Measurements from ENCODE around the gene LILRB3. TPM values are rescaled to one million over a fixed set of nuclear protein-coding genes. Genes with fewer than 3 reads are reported as not detected.

The LILRB3 gene
- total RNA-seq, 2 experiments from 2014 or later: 1.1 to 1.3 TPM

DNA sequence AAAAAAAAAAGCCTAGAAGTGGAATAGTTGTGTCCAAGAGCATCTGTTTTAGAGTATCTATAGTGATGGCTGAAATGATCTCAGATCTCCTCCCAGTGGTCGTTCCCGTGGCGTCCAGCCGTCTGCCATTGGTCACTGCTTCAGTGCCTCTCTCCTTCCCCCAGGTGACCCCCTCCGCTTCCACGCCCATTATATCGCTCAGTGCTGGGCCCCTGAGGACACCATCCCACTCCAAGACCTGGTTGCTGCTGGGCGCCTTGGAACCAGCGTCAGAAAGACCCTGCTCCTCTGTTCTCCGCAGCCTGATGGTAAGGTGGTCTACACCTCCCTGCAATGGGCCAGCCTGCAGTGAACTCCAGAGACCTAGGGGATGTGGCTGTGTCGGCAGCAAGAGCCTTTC lies 29.8 kb downstream of the LILRB3 start:
- Mint-ChIP-seq H3K4me3 (peak overlapping the region; percentile 88), H3K27me3 (no peaks in the 10 kb centered on the region), H3K27ac (peak overlapping the region; percentile 96), H3K4me1 (ENCODE audit: low read depth) (peaks cover 30% of the 10 kb centered on the region), H3K9me3 (no peaks in the 10 kb centered on the region), H3K36me3 (ENCODE audit: low read depth) (peaks cover 40% of the 10 kb centered on the region)
- ATAC-seq (ENCODE audit: poor library complexity): no peak
- peaks cover 29% of the 10 kb centered on the region for H3K4me1 ChIP-seq (ENCODE audit: insufficient read depth, low read length)
- intact Hi-C loops (cut with DNase I, micrococcal nuclease): loop anchor here (5.0 to 10.0 kb wide), 3 partner anchors 328 to 1462 kb away; partner anchors contain the start of genes MYADM (in 1 of the 2), U2AF2 (in 1 of the 2) and ZNF331 (in 1 of the 2)
- no peaks in the 10 kb centered on the region for H3K9me3 ChIP-seq (ENCODE audit: control insufficient read depth in 1 of 2, insufficient read depth in 1 of 2, low read length in 2 of 2)
- TF ChIP-seq CTCF (IDR thresholded peaks at IDR 0.05): no peak
- peaks cover 6% of the 10 kb centered on the region for H3K36me3 ChIP-seq (ENCODE audit: insufficient read depth, low read length)
- ChIA-PET POLR2A (interaction anchor here (5.0 to 5.8 kb wide), 2 partner anchors 8 to 55 kb away, joined by 130 to 148 read pairs; partner anchors contain the start of genes CNOT3 and RPS9), CTCF (interaction anchor here (0.7 to 0.9 kb wide), 2 partner anchors 18 to 446 kb away, joined by 3 read pairs; no protein-coding TSS in a partner anchor)
- H3K4me3 ChIP-seq (ENCODE audit: low read length): no peak overlapping the region
- no peak for DNase-seq
- no peaks in the 10 kb centered on the region for H3K27me3 ChIP-seq (ENCODE audit: control insufficient read depth in 1 of 2, insufficient read depth in 2 of 2, low read length in 2 of 2)
- no peak overlapping the region for H3K27ac ChIP-seq (ENCODE audit: low read depth in 1 of 2, low read length in 2 of 2)

DNA sequence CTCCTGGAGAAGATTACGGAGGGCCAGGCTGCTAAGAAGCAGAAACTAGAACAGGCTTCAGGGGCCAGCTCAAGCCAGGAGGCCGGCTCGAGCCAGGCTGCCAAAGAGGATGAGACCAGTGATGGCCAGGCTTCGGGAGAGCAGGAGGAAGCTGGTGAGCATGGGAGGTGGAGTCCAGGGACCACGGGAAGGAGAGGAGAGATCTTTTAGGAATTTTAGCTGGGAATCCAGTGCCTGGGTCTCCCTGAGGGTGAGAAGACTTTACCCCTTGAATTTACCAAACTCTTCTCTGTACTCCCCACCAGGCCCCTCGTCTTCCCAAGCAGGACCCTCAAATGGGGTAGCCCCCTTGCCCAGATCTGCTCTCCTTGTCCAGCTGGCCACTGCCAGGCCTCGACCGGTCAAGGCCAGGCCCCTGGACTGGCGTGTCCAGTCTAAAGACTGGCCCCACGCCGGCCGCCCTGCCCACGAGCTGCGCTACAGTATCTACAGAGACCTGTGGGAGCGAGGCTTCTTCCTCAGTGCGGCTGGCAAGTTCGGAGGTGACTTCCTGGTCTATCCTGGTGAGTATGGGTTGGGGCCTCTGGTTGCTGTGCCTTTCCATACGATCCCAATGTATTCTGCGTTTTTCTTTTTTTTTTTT lies 30.9 kb downstream of the LILRB3 start:
- H3K36me3 ChIP-seq (ENCODE audit: insufficient read depth, low read length): peaks cover 9% of the 10 kb centered on the region
- peaks cover 33% of the 10 kb centered on the region for H3K4me1 ChIP-seq (ENCODE audit: insufficient read depth, low read length)
- ATAC-seq (ENCODE audit: poor library complexity) (no peak), DNase-seq (peak in 1 of 14 experiments; percentile 50)
- no peaks in the 10 kb centered on the region for H3K27me3 ChIP-seq (ENCODE audit: control insufficient read depth in 1 of 2, insufficient read depth in 2 of 2, low read length in 2 of 2)
- Mint-ChIP-seq H3K4me1 (ENCODE audit: low read depth) (peaks cover 37% of the 10 kb centered on the region), H3K27ac (peak overlapping the region; percentile 96), H3K36me3 (ENCODE audit: low read depth) (peaks cover 40% of the 10 kb centered on the region), H3K4me3 (peak overlapping the region; percentile 88), H3K27me3 (no peaks in the 10 kb centered on the region), H3K9me3 (no peaks in the 10 kb centered on the region)
- intact Hi-C loops (cut with DNase I, micrococcal nuclease): loop anchor here (1.0 to 10.0 kb wide), 4 partner anchors 8 to 1463 kb away; partner anchors contain the start of genes MYADM (in 1 of the 2), RPS9 (in 1 of the 2), U2AF2 (in 1 of the 2) and ZNF331 (in 1 of the 2)
- no peak for TF ChIP-seq CTCF (IDR thresholded peaks at IDR 0.05)
- no peaks in the 10 kb centered on the region for H3K9me3 ChIP-seq (ENCODE audit: control insufficient read depth in 1 of 2, insufficient read depth in 1 of 2, low read length in 2 of 2)
- ChIA-PET CTCF (interaction anchor here (0.9 to 2.0 kb wide), 2 partner anchors 19 to 24 kb away, joined by 3 to 10 read pairs; no protein-coding TSS in a partner anchor), POLR2A (interaction anchor here (0.8 to 5.8 kb wide), 11 partner anchors 9 to 1462 kb away, joined by 3 to 148 read pairs (median 21); partner anchors contain the start of genes CNOT3, LENG1, LENG8 and MYADM)
- peak overlapping the region; percentile 74 for H3K4me3 ChIP-seq (ENCODE audit: low read length)
- peak overlapping the region; percentile 73 to 99 for H3K27ac ChIP-seq (ENCODE audit: low read depth in 1 of 2, low read length in 2 of 2)

GRCh38 chr19:54191011-54191810 lies 31.6 kb downstream of the LILRB3 start, which contains the start of gene TSEN34:
TSS of gene TSEN34 (plus strand) at chr19:54191308. CDS start at chr19:54191365, 57 bp downstream.
- Mint-ChIP-seq H3K27ac (peak within 1 kb of the TSS; percentile 96), H3K36me3 (ENCODE audit: low read depth) (peaks cover 40% of the 10 kb centered on the region), H3K4me3 (peak within 1 kb of the TSS; percentile 90), H3K9me3 (no peaks in the 10 kb centered on the region), H3K27me3 (no peaks in the 10 kb centered on the region), H3K4me1 (ENCODE audit: low read depth) (peaks cover 37% of the 10 kb centered on the region)
- Histone ChIP-seq H3K9me3 (ENCODE audit: control insufficient read depth in 1 of 2, insufficient read depth in 1 of 2, low read length in 2 of 2) (no peaks in the 10 kb centered on the region), H3K4me1 (ENCODE audit: insufficient read depth, low read length) (peaks cover 33% of the 10 kb centered on the region), H3K36me3 (ENCODE audit: insufficient read depth, low read length) (peaks cover 11% of the 10 kb centered on the region), H3K27me3 (ENCODE audit: control insufficient read depth in 1 of 2, insufficient read depth in 2 of 2, low read length in 2 of 2) (no peaks in the 10 kb centered on the region), H3K4me3 (ENCODE audit: low read length) (peak within 1 kb of the TSS; percentile 74), H3K27ac (ENCODE audit: low read depth in 1 of 2, low read length in 2 of 2) (peak within 1 kb of the TSS; percentile 99)
- TF ChIP-seq CTCF (IDR thresholded peaks at IDR 0.05): no peak
- DNase-seq (peak in 11 of 14 experiments; percentile 74 to 95 (median 88)), ATAC-seq (ENCODE audit: poor library complexity) (peak; percentile 15)
- ChIA-PET CTCF (interaction anchor here (0.9 to 2.6 kb wide), 3 partner anchors 9 to 23 kb away, joined by 3 to 19 read pairs (median 10); partner anchors contain the start of gene RPS9), POLR2A (interaction anchor here (0.6 to 5.8 kb wide), 14 partner anchors 10 to 1463 kb away, joined by 3 to 148 read pairs (median 12); partner anchors contain the start of genes CNOT3, LENG1, LENG8 and MYADM)
- intact Hi-C loops (cut with DNase I, micrococcal nuclease): loop anchor here (1.0 to 10.0 kb wide), 4 partner anchors 9 to 1464 kb away; partner anchors contain the start of genes MYADM (in 1 of the 2), RPS9 (in 1 of the 2), U2AF2 (in 1 of the 2) and ZNF331 (in 1 of the 2)
